ENCODE measurements around the gene LRP11.

Gene LRP11

DNA sequence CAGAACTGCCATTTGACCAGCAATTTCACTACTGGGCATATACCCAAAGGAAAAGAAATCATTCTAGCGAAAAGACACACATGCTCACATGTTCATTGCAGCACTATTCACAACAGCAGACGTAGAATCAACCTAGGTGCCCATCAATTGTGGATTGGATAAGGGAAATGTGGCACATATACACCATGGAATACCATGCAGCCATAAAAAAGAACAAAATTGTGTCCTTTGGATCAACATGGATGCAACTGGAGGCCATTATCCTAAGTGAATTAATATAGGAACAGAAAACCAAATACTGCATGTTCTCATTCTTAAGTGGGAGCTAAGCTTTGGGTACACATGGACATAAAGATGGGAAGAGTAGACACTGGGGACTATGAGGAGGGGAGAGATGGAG lies 17.7 kb upstream of the LRP11 start:
- no peak overlapping the region for H3K4me3 ChIP-seq (replicated peaks; ENCODE audit: low read depth, low read length)
- no peak for TF ChIP-seq CTCF (IDR thresholded peaks at IDR 0.05; ENCODE audit: insufficient read depth, low read length, poor library complexity, severe bottlenecking)
- DNase-seq (ENCODE audit: extremely low read depth, insufficient read length), result no peak
- no peaks in the 10 kb centered on the region for H3K36me3 ChIP-seq (ENCODE audit: control insufficient read depth, insufficient read depth, low read length)
- H3K27me3 ChIP-seq (replicated peaks; ENCODE audit: control insufficient read depth, insufficient read depth, low read length), result no peaks in the 10 kb centered on the region; the same call in 1 of the 2 replicates

- no peak for DNase-seq (ENCODE audit: extremely low read depth, insufficient read length)
- Histone ChIP-seq H3K36me3 (ENCODE audit: control insufficient read depth, insufficient read depth, low read length) (no peaks in the 10 kb centered on the region), H3K27me3 (replicated peaks; ENCODE audit: control insufficient read depth, insufficient read depth, low read length) (no peaks in the 10 kb centered on the region; the same call in 1 of the 2 replicates)
Measured at GRCh38 chr6:149881066-149881766, 17.1 kb upstream of the LRP11 start.

DNA sequence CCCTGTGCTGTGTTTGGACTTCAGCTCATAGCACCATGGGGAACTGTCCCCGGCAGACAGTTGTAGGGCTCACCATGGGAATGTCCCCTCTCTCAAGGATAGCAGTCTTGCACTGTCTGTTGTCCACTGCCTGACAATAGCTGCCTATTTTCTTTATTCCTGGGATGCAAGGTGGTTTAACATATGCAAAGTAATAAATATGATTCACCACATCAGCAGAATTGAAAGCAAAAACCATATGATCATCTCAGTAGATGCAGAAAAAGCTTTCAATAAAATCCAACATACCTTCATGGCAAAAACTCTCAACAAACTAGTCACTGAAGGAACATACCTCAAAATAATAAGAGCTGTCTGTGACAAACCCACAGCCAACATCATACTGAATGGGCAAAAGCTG lies 13.5 kb upstream of the LRP11 start:
- no peak for DNase-seq (ENCODE audit: extremely low read depth, insufficient read length)
- no peaks in the 10 kb centered on the region; the same call in 1 of the 2 replicates for H3K27me3 ChIP-seq (replicated peaks; ENCODE audit: control insufficient read depth, insufficient read depth, low read length)
- no peak for TF ChIP-seq CTCF (IDR thresholded peaks at IDR 0.05; ENCODE audit: insufficient read depth, low read length, poor library complexity, severe bottlenecking)
- no peak overlapping the region for H3K4me3 ChIP-seq (replicated peaks; ENCODE audit: low read depth, low read length)
- H3K36me3 ChIP-seq (ENCODE audit: control insufficient read depth, insufficient read depth, low read length), result no peaks in the 10 kb centered on the region

More at GRCh38 chr6:149881066-149881766, 17.1 kb upstream of the LRP11 start:
- no peak for TF ChIP-seq CTCF (IDR thresholded peaks at IDR 0.05; ENCODE audit: insufficient read depth, low read length, poor library complexity, severe bottlenecking)
- no peak overlapping the region for H3K4me3 ChIP-seq (replicated peaks; ENCODE audit: low read depth, low read length)

DNA sequence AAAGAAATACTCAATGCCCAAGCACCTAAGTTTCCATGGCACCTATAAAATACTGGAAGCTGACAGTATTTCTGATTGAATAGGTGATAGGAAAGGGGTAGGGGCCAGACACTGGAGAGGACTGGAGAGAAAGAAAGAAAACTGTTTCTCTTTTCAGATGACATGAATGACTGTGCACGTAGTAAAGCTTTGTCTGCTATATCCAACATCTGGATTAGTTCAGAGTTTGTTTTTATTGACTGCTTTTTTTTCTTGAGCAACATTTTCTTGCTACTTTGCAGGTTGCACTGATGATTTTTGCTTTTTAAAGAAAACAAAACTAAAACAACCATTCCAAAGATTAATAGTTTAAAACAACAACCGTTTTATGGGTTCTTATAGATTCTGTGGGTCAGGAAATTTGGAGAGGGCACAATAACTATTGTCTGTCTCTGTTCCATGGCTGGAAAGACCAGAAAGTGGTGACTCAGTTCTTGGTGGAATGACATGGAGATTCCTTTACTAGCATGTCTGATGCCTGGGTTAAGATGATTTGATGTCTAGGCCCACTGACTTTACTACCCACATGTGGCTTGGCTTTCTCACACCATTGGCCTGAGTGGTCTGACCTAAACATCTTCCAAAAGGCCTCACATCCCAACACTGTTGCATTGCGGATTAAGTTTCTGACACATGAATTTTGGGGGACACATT lies 12.2 kb upstream of the LRP11 start:
- no peak overlapping the region for H3K4me3 ChIP-seq (replicated peaks; ENCODE audit: low read depth, low read length)
- no peaks in the 10 kb centered on the region for H3K36me3 ChIP-seq (ENCODE audit: control insufficient read depth, insufficient read depth, low read length)
- DNase-seq (ENCODE audit: extremely low read depth, insufficient read length), result no peak
- H3K27me3 ChIP-seq (replicated peaks; ENCODE audit: control insufficient read depth, insufficient read depth, low read length), result no peaks in the 10 kb centered on the region; the same call in 1 of the 2 replicates
- no peak for TF ChIP-seq CTCF (IDR thresholded peaks at IDR 0.05; ENCODE audit: insufficient read depth, low read length, poor library complexity, severe bottlenecking)

- Histone ChIP-seq H3K4me3 (replicated peaks; ENCODE audit: low read depth, low read length) (no peak overlapping the region), H3K36me3 (ENCODE audit: control insufficient read depth, insufficient read depth, low read length) (no peaks in the 10 kb centered on the region), H3K27me3 (replicated peaks; ENCODE audit: control insufficient read depth, insufficient read depth, low read length) (no peaks in the 10 kb centered on the region; the same call in 1 of the 2 replicates)
- TF ChIP-seq CTCF (IDR thresholded peaks at IDR 0.05; ENCODE audit: insufficient read depth, low read length, poor library complexity, severe bottlenecking), result no peak
- DNase-seq (ENCODE audit: extremely low read depth, insufficient read length), result no peak
Measured at GRCh38 chr6:149872233-149872632, 8.1 kb upstream of the LRP11 start.

All from GM06990 (cell line).